ENCODE data around the gene NCMAP.

The NCMAP gene

DNA sequence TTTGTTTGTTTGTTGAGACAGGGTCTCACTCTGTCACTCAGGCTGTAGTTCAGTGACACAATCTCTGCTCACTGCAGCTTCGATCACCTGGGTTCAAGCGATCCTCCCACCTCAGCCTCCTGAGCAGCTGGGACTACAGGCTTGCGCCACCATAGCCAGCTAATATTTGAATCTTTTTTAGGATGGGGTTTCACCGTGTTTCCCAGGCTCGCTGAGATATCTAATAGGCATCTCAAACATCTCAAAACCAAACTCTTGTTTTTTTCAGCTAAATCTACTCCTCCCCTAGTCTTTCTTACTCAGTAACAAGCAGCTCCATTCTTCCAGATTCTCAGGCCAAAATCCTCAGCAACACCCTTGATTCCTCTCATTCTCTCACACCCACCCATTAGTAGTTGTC is 65.2 kb downstream of the NCMAP start:
- TF ChIP-seq, protein P1, sequence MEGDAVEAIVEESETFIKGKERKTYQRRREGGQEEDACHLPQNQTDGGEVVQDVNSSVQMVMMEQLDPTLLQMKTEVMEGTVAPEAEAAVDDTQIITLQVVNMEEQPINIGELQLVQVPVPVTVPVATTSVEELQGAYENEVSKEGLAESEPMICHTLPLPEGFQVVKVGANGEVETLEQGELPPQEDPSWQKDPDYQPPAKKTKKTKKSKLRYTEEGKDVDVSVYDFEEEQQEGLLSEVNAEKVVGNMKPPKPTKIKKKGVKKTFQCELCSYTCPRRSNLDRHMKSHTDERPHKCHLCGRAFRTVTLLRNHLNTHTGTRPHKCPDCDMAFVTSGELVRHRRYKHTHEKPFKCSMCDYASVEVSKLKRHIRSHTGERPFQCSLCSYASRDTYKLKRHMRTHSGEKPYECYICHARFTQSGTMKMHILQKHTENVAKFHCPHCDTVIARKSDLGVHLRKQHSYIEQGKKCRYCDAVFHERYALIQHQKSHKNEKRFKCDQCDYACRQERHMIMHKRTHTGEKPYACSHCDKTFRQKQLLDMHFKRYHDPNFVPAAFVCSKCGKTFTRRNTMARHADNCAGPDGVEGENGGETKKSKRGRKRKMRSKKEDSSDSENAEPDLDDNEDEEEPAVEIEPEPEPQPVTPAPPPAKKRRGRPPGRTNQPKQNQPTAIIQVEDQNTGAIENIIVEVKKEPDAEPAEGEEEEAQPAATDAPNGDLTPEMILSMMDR (IDR thresholded peaks at IDR 0.05; ENCODE audit: low read depth, low read length, poor library complexity, severe bottlenecking): no peak
- no peak for TF ChIP-seq EZH2phosphoT487 (IDR thresholded peaks at IDR 0.05; ENCODE audit: borderline replicate concordance, low read length)
- Histone ChIP-seq H3K27me3 (ENCODE audit: control insufficient read depth, low read length) (peaks cover 29% of the 10 kb centered on the region), H3K27ac (ENCODE audit: low read depth, low read length) (no peak overlapping the region), H3K4me3 (ENCODE audit: low read length) (no peak overlapping the region), H3K9me2 (replicated peaks; ENCODE audit: control insufficient read depth, low read length) (no peaks in the 10 kb centered on the region), H3K4me2 (ENCODE audit: low read length) (no peak overlapping the region), H4K20me1 (ENCODE audit: control insufficient read depth, insufficient read depth, low read depth, low read length) (no peaks in the 10 kb centered on the region), H3K9me3 (ENCODE audit: control insufficient read depth, insufficient read depth, low read length) (no peaks in the 10 kb centered on the region), H3K36me3 (ENCODE audit: control insufficient read depth, low read length) (no peaks in the 10 kb centered on the region), H3F3A (ENCODE audit: control insufficient read depth, insufficient read depth) (no peaks in the 10 kb centered on the region), H3K79me2 (ENCODE audit: control insufficient read depth, low read length) (no peaks in the 10 kb centered on the region), H3K4me1 (ENCODE audit: control insufficient read depth, low read length) (no peaks in the 10 kb centered on the region)

DNA sequence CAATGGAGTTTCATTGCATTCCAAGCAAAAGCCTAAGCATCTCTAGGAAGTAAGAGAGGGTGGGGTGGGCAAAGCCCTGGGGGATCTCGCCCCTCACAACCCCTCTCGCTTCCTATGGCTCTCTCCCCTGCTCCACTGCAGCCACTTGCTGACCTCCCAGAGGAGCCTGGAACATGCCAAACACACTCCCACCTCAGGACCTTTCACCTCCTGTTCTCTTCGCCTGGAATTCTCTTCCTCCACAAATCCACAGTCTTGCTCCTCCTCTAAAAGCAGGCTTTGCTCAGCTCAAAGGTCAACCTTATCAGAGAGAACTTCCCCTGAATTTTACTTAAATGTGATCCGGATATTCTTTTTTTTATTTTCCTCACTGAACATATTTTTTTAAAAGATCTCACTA is 66.3 kb downstream of the NCMAP start:
- no peaks in the 10 kb centered on the region for H4K20me1 ChIP-seq (ENCODE audit: control insufficient read depth, insufficient read depth, low read depth, low read length)
- H3K9me3 ChIP-seq (ENCODE audit: control insufficient read depth, insufficient read depth, low read length): no peaks in the 10 kb centered on the region
- no peaks in the 10 kb centered on the region for H3K4me1 ChIP-seq (ENCODE audit: control insufficient read depth, low read length)
- H3K4me3 ChIP-seq (ENCODE audit: low read length): no peak overlapping the region
- no peak for TF ChIP-seq EZH2phosphoT487 (IDR thresholded peaks at IDR 0.05; ENCODE audit: borderline replicate concordance, low read length)
- TF ChIP-seq, protein P1 (IDR thresholded peaks at IDR 0.05; ENCODE audit: low read depth, low read length, poor library complexity, severe bottlenecking): no peak
- no peaks in the 10 kb centered on the region for H3K9me2 ChIP-seq (replicated peaks; ENCODE audit: control insufficient read depth, low read length)
- H3K36me3 ChIP-seq (ENCODE audit: control insufficient read depth, low read length): no peaks in the 10 kb centered on the region
- no peak overlapping the region for H3K27ac ChIP-seq (ENCODE audit: low read depth, low read length)
- H3K27me3 ChIP-seq (ENCODE audit: control insufficient read depth, low read length): peaks cover 24% of the 10 kb centered on the region
- no peaks in the 10 kb centered on the region for H3K79me2 ChIP-seq (ENCODE audit: control insufficient read depth, low read length)
- H3F3A ChIP-seq (ENCODE audit: control insufficient read depth, insufficient read depth): no peaks in the 10 kb centered on the region
- H3K4me2 ChIP-seq (ENCODE audit: low read length): no peak overlapping the region

DNA sequence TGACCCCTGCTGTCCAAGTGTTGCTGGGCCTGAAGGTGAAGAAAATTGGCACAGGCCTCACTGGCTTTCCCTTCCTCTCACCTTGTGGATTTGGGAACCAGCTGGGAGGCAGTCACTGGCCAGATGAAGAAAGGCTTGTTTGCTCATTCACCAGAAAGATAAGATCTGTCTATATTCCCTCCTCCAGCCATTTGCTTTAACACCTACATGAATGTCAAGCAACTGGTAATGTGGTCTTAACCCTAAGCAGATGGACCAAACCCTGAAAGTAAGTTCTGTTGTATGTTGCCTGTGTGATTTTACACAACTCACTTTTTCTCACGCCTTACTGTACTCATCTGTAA is 76.9 kb downstream of the NCMAP start:
- H3K36me3 ChIP-seq (ENCODE audit: control insufficient read depth, low read length): no peaks in the 10 kb centered on the region
- no peak for TF ChIP-seq EZH2phosphoT487 (IDR thresholded peaks at IDR 0.05; ENCODE audit: borderline replicate concordance, low read length)
- TF ChIP-seq, protein P1 (IDR thresholded peaks at IDR 0.05; ENCODE audit: low read depth, low read length, poor library complexity, severe bottlenecking): no peak
- H3K4me2 ChIP-seq (ENCODE audit: low read length): no peak overlapping the region
- H4K20me1 ChIP-seq (ENCODE audit: control insufficient read depth, insufficient read depth, low read depth, low read length): no peaks in the 10 kb centered on the region
- no peaks in the 10 kb centered on the region for H3K79me2 ChIP-seq (ENCODE audit: control insufficient read depth, low read length)
- peaks cover 25% of the 10 kb centered on the region for H3K4me1 ChIP-seq (ENCODE audit: control insufficient read depth, low read length)
- peaks cover 18% of the 10 kb centered on the region for H3K27me3 ChIP-seq (ENCODE audit: control insufficient read depth, low read length)
- no peaks in the 10 kb centered on the region for H3K9me3 ChIP-seq (ENCODE audit: control insufficient read depth, insufficient read depth, low read length)
- no peak overlapping the region for H3K4me3 ChIP-seq (ENCODE audit: low read length)
- H3K9me2 ChIP-seq (replicated peaks; ENCODE audit: control insufficient read depth, low read length): no peaks in the 10 kb centered on the region
- peaks cover 5% of the 10 kb centered on the region for H3F3A ChIP-seq (ENCODE audit: control insufficient read depth, insufficient read depth)
- no peak overlapping the region for H3K27ac ChIP-seq (ENCODE audit: low read depth, low read length)
